Head of caudate nucleus (tissue), 42 donors: ENCODE data around the gene INPP5E.
A peak's percentile ranks its signal among the peaks of the same experiment; 100 is the strongest.

Experiments used
- DNase-seq, 42 donors: peaks; one replicate each; pipeline versions ENCODE4 v3.0.0 to v3.0.0-alpha.2; 2020 to 2021; ENCODE audit warnings: mixed read lengths in 7 of 42
- intact Hi-C: fragments of 100-400 bp; cut with DNase I; formaldehyde crosslinking; loops from one replicate; pipeline ENCODE4 v1.15.0; 2022

INPP5E gene, protein sequence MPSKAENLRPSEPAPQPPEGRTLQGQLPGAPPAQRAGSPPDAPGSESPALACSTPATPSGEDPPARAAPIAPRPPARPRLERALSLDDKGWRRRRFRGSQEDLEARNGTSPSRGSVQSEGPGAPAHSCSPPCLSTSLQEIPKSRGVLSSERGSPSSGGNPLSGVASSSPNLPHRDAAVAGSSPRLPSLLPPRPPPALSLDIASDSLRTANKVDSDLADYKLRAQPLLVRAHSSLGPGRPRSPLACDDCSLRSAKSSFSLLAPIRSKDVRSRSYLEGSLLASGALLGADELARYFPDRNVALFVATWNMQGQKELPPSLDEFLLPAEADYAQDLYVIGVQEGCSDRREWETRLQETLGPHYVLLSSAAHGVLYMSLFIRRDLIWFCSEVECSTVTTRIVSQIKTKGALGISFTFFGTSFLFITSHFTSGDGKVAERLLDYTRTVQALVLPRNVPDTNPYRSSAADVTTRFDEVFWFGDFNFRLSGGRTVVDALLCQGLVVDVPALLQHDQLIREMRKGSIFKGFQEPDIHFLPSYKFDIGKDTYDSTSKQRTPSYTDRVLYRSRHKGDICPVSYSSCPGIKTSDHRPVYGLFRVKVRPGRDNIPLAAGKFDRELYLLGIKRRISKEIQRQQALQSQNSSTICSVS

DNA sequence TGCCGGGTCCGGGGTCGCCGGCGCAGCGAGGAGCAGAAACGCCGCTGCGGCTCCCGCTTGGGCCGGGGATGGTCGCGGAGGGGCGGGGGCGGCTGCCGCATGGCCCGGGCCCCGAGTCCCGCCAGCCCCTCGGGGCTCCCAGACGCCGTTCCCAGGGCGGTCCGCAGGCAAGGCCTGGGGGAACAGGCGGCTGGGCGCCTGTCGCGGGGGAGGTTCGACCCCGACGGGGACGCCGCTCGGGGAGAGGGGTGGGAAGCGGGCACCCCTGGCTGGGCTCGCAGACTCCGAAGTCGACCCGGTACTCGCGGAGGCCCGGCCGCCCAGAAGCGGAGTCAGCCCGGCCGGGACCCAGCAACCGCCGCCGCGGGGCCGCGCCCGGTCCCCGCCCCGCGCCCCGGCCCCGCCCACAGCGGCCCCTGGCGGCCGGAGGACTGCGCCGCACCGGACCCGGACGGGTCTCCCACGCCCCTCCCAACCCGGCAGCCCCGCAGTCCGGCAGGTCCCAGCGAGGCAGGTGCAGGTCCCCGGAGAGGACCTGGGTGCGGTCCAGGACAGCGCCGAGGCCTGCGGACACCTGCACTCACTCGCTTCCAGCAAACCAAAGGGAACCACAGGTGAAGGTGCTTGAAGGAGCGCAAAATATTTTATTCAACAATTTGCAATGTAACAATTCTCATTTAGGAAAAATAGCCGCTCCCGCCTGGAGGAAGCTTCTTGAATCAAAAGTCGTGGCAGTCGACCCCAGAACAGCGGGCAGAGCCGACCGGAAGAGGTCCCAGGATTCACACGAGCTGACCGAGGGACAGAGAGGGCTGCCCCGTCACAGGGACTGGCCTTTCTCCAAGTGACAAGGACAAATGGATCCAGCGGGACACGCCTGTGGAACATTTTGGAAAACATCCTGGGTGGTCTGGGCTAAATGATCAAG, at the start of gene INPP5E:
Gene INPP5E (minus strand): TSS at position 365 of the 928 bp plus-strand sequence. CDS start 426 bp downstream, outside the sequence.
- intact Hi-C loops: loop anchor here (5.0 kb wide), 1 partner anchor 37 kb away; the partner anchor contains the start of gene SNAPC4
- peak in 41 of 42 donors; percentile 13 to 90 (median 76) for DNase-seq

DNA sequence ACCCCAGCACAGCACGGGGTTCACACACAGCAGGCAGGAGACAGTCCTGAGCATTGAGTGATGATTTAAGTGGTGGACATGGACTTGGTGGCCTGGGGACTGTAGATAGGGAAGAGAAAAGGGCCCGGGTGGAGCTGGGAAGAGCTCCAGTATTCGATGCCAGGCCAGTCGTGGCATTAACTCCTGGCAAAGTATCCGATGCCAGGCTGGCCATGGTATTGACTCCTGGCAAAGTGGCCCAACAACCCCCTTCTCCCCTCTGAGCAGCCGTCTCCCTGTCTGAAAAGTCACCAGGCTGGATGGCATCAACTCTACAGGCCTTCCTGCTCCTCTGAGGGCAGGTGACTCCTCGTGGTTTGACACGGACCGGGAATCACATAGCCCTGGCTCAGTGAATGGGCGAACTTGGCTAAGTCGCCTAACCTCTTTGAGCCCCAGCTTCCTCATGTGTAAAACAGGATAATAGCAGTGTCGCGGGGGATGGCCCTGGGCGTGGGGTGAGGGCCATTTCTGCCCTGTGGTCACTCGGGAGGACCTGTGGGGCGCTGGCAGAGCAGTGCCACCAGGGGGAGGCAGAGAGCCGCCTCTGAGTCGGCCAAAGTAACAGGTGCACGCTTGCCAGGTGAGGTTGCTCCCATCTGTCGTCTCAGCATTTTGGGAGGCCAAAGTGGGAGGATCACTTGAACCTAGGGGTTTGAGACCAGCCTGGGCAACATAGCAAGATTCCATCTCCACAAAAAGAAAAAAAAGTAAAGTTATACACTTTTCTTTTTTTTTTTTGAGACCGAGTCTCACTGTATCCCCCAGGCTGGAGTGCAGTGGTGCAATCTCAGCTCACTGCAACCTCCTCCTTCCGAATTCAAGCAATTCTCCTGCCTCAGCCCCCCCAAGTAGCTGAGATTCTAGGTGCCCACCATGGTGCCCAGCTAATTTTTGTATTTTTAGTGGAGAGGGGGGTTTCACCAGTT, 48.9 kb upstream of the INPP5E start:
- DNase-seq: peak in 41 of 42 donors; percentile 59 to 89 (median 77)
- intact Hi-C loops: loop anchor here (2.0 kb wide), 1 partner anchor 142 kb away; no protein-coding TSS in a partner anchor

DNA sequence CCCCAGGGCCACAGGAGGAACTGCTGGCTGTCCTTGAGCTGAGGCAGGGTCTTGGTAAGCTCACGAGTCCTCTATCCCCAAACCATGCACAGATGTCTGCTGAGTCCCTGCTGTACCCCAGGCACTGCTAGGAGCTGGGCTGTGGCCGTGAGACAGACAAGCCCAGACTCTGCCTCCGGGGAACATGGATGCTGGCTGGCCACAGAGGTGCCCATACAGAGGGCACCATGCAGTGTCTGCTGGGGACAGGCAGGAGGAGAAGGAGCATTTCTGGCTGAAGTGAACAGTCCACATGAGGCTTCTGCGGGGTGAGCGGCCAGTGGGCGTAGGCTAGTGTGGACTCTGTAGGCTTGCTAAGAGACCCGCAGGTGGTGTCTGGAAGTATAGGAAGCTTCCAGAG, 48.0 kb upstream of the INPP5E start:
- intact Hi-C loops: loop anchor here (2.0 kb wide), 1 partner anchor 143 kb away; no protein-coding TSS in a partner anchor
- DNase-seq: no peak

DNA sequence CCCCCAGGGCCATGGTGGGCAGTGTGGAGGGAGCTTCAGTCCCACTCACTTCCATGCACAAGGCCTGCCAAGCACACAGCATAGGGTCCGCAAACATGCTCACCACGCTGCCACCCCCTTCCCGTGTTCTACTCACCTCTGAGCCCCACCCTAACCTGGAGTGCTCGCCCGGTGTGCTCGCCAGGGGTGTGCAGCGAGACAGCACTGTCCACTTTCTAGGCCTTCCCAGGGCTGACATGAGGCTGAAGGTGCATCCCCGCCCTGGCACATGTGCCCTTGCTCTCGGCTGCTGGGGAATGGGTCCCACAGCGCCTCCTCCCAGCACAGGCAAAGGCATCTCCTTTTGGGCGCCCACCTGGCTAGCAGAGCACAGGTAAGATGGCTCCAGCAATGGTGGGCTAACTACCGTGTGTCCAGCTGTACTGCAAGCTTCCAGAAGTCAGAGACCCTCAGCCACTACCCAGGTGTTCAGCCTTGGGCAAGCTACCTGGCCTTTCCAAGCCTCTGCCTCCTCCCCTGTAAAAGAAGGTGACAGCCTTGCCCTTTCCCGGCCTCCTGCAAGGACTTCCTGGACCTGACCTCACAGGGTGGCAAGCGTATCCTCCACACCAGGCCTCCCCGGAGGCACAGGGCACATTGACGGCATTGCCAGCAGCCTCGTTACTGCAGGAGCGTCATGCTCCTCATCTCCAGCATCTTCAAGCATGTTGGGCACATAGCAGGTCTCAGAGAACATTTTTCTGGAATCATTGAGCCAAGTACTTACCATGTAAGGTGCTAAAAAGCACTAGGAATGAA, 47.4 kb upstream of the INPP5E start:
- intact Hi-C loops: no loop called here
- DNase-seq: no peak

DNA sequence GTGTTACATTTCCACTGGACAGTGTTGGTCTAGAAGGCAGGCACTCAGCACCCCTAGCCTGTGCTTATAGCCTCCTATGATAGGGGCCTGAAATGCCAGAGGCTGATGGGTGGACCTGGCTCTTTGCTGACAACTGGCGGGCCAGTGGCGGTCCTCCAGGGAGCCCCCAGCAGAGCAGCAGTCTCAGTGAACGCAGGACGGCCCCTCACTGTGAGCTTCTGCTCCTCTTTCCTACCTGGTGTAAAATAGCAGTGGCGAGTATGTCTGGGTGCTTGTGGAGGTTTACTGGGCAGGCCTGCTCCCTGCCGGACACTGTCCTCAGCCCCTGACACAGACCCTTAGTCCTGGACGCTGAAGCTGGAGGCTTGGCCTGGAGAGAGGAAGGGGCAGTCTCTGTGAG, 46.5 kb upstream of the INPP5E start:
- intact Hi-C loops: no loop called here
- no peak for DNase-seq

DNA sequence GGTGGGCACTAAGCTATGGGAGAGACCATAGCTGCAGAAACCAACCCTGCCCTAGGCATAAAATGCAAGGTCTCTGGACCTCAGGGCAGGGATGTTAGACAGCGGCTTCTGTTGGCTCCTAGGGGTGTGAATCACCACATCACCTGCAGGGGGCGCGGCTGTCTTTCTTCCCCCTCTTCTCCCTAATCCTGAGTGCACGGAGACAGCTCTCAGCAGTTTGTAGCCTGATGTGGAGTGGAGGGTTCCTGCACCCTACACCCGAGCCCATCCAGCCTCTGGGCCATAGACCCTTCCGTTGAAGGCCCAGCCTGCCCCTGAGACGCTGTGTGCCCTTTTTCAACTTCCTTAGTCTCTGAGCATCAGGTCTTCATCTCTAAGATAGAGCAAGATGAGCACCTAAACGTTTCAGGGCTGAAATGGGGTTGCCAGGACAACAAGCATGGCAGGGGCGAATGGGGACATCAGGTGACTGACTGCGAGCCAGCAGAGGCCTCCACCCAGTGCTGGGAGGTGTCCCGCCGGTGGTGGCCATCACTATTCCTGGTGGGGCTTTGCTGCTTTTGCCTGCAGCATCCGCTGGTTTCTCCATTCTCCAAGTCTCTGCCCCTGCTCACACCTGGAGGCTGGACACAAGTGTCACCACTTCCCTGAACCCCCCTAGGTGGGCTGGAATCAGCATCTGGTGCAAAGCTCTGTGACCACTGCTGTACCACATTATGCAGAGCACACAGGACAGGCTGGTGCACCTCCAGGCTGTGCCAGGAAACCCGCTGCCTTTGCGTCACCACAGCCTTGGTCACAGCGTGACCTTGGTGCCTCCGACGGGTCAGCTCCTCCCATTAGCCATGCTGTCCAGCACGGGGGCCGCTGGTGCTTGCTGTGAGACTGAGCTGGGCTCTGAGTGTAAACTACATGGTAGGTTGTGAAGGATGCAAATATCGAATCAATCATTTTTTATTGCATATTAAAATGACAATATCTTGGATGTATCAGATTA, 45.7 kb upstream of the INPP5E start:
- intact Hi-C loops: no loop called here
- peak; percentile 66 to 96 (median 90) for DNase-seq

DNA sequence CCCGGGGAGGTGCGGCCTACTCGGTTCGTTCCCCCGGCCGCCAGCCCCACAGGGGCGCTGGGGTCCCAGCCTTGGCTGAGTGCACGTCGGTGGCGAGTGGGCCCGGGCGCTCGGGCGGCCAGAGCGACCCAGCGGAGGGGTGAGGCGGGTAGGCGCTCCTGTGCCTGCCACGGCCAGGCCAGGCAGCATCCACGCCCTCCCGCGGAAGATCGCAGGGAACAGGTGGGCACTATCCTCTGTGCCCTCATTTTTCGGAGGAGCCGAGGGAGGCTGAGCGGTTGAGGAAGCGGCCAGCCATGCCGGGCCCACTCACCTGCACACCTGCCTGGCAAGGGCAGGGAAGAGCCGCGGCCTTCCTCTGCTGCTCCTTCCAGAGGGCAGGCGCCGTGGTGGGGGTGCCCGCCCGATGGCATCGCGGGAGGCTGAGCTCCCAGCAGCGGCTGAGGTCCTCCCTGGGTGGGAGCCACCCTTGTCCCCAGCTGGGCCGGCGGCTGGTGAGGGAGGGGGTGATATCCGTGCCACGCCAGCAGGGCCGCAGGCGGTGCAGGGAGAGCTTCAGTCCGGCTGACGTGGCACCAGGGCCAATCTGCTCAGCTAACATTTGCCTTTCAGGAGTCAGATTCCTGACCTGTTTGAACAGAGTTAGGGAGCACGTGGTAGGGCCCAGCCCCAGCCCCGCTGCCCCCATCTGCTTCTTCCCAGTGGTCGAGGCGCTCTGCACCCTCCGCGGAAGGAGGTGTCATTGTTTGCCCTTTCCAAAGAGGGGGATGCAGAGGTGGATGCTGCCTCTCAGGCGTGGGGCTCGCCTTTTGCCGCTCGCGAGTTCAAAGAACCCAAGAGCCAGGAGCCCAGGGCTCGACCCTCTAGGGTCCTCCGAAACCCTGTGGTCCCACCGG, 44.8 kb upstream of the INPP5E start:
- intact Hi-C loops: no loop called here
- DNase-seq: peak in 3 of 42 donors; percentile 11 to 23 (median 22)

DNA sequence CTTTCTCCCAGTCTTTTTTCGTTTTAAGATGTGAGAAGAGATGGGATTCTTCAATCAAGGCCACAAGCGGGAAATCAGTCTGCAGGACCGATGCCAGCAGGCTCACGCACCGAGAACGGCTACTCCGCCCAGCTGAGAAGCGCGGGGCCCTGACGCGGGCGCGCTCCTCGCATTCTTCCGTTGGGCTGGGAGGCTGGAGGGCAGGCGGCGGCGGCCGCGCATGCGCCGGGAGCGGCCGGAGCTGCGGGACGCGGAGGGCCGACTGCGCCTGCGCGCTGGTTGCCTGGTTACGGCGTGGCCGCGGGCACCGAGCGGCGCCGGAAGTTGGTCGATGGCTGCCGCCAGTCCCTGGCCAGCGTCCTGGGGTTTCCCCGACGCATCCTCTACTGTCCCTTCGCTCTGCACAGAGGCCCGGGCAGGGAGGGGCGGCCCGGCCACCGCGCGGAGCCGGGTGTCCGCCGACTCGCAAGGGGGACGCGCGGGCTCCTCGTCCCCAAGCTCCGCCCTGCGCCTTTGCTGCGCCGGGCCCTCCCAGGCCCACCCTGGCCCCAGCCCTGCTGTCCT, 44.0 kb upstream of the INPP5E start:
- intact Hi-C loops: no loop called here
- DNase-seq: peak; percentile 64 to 97 (median 92)

DNA sequence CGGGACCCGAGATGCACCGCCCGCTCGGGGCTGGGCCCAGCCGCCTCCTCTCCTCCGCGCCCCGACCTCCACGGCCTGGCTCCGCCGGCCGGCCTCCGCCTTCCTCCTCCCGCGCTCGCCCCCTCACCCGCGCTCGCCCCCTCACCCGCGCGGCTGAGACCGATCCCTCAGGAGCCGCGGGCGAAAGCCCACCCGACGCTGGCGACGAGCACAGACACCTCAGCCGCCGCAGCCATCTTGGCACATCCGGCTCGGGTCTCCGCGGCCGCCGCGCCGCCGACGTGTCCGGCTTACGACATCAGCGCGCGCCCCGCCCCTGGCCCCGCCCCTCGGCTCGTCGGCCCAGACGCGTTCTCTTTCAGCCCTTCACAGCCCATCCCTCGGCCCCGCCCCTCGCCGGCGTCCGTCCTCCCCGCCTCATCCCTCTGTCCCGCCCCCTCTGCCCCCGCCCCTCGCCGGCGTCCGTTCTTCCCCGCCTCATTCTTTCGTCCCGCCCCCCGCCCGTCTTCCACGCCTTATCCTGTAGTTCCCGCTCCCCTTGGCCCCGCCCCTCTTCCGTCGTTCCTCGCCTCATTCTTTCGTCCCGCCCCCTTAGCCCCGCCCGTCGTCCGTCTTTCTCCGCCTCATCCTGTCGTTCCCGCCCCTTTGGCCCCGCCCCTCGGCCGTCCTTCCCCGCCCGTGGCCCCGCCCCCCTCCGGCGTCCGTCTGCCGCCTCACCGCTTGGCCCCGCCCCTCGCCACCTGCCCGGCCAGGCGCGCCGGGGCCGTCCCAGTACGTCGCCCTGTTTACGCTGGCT, 43.3 kb upstream of the INPP5E start, which contains the start of gene SEC16A:
Gene SEC16A (minus strand): TSS at position 248 of the 796 bp plus-strand sequence. CDS start 5,425 bp downstream, outside the sequence.
- intact Hi-C loops: no loop called here
- peak; percentile 98 to 100 (median 100) for DNase-seq

DNA sequence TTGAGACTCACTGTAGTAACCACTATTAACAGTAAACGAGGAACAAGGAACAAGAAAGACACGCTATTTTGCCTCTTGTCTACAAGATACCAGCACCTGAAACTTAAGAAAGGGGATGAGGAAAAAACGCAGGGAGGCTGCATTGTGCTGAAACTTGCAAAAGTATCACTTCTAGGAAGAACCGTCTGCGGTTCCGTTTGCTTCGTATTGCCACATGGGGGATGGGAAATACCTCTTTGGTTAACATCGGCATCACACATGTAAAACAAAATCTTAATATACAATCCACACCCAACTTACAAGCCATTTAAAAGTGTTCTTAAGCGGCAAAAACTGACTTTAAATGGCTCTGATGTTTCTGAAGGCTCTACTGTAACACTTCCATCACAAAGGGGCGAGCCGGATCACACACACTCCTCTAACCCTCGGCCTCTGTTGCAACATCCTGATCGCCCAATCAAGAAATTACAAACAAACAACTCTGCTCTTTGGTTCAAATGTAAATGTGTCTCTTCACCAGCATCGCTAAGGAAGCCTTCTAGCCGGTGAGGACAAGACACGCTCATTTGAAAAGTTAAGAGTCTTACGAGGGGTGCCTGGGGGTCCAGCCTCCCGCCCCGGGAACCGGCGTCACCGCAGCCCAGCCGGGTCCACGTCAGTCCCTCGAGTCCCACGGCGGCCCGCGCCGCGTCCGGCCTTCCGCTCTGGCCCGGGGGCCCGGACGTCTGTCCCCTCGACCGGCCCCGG, 42.6 kb upstream of the INPP5E start:
- intact Hi-C loops: no loop called here
- DNase-seq: peak in 3 of 42 donors; percentile 30 to 37 (median 35)

DNA sequence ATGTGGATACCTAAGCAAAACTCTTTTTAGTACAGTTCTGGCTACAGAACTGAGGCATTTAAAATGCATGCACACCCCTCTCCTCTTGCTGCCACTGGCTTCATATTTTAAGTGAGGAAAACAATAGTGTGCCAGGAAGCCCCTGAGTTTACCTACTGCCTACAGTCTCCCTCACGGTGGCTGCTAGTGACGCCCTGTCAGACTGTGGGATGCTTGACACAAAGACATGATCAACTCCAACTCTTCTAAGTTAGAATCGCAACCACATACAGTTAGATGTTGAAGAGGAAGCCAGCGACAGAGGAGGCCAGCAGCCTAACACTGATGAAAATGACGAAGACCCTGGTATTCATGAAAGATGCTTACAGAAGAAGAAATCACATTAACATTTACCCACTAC, 41.9 kb upstream of the INPP5E start:
- DNase-seq: no peak
- intact Hi-C loops: no loop called here

DNA sequence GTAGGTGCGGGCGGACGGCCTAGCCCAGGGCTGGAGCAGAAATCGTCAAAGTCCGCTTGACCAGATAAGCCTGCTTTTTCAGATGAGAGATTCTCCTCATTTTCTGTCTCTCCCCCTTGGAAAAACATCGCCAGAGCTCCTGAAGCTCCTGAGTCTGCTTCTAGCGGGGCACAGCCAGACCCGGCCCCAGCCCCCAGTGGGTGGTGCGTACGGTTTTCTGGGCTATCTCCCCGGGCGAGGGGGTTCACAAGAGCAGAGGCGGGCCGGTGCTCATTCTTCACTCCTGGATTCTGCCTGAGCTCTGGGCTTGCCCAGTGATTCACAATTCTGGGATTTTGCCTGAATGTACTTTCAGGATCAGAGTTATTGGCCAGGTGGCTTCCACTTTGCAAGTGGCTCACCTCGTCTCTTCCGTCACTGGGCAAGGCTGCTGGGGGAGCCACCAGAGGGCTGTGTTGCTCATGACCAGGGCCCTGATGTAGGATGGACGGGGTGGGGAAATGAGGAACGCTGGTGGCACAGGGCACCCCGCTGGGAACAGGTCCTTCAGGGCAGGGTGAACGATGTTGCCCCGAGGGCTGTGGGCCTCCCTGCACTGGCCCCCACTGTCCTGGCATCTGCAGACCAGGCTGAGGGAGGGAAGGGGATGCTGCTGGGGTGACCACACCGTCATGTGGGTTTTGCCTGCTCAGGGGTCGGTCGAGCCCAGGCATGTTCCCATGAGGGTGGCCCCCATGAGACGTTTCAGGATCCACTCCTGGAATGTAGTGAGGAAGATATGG, 36.9 kb upstream of the INPP5E start:
- intact Hi-C loops: no loop called here
- no peak for DNase-seq
